Cerebellar nuclear complex (tissue), 1 donor: ENCODE results near the gene DPYSL4.

Source experiments
- DNase-seq, 2 experiments: peaks; one replicate each; lab custom pipeline; 2025; lab: John Stamatoyannopoulos, UW

The DPYSL4 gene

GRCh38 chr10:132186488-132187429 is at the start of gene DPYSL4:
DPYSL4 (plus strand) TSS chr10:132186948; CDS start chr10:132187064, 116 bp downstream.
- DNase-seq = no peak

DNA sequence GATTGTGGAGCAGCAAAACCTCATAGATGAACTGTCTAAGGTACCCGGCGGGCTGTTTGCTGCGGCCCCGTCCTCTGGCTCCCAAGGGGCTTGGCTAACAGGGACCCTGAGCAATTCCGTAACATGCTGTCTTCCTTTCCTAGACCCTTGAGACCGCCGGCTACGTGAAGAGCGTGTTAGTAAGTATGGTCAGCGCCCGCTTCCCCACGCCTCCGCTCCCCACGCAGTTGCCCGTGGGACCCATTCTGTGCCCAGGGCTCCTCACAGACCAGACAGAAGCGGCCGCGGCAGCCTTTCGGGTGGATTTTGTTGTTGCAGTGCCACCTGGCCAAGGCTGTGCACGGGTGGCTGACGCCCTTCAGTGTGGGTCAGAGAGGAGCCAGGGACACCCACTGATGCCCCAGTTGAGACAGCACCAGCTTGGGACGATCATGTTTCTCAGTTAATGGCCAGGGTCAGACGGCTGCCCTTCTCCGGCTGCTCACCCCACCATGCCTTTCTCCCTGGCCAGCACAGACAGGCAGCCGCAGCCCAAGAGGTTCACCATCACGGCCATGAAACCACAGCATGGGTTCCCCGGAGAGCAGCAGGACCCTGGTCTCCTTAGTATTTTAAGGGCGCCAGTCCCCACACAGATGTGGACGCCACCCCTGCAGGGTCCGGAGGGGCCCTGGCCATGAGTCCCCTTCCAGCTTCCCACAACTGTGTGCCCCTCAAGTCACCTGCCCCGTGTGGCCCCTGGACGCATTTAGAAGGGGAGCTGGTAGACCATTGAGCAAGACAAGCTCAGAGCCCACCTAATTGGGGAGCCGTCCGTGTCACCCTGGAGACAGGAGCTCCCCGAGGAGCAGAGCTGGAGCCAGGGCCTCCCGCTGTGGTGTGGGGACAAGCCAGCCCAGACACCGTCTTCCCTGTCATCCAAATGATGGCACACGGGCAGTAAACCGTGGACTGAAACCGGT is 49.4 kb upstream of the DPYSL4 start:
- no peak for DNase-seq

- no peak for DNase-seq
Measured at GRCh38 chr10:132138133-132138532, 48.6 kb upstream of the DPYSL4 start.

DNA sequence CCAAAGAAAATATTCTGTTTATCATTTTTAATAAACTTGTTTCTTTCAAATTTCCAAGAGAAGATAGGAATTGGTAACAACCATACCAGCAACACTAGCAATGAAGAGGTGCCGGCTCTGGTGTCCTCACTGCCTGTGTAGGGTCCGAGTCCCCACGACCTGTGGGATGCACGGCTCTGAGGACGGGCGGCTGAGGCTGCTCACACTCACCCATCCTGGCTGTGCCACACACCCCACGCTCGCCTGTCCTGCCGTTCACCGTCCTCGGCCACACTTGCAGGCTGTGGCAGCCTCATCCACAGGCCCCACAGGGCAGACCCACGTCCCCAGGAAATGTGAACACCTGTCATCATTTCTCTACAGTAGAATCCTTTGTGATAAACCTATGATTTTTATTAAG is 48.2 kb upstream of the DPYSL4 start:
- DNase-seq = no peak

DNA sequence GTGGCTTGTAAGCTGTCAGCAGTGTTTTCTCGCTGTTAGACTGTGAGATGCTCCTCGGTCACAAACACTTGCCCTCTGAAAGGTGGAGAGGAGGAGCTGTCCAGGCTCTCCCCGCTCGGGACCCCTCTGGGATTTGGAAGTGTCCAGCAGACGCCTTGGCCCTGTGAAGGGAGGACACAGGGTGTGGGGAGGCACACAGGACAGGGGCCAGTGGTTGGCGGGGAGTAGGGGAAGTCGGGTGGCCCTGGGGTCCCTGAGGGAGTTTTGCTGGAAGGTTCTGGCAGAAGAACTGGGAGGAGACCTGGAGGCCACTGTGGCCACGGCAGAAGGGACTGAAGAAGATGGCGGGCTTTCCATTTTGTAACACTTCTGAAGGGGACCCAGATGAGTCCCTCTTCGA is 47.2 kb upstream of the DPYSL4 start:
- DNase-seq = no peak

GRCh38 chr10:132140167-132140925 is 46.4 kb upstream of the DPYSL4 start:
- DNase-seq = no peak

GRCh38 chr10:132141076-132141475 is 45.7 kb upstream of the DPYSL4 start:
- DNase-seq = no peak

DNA sequence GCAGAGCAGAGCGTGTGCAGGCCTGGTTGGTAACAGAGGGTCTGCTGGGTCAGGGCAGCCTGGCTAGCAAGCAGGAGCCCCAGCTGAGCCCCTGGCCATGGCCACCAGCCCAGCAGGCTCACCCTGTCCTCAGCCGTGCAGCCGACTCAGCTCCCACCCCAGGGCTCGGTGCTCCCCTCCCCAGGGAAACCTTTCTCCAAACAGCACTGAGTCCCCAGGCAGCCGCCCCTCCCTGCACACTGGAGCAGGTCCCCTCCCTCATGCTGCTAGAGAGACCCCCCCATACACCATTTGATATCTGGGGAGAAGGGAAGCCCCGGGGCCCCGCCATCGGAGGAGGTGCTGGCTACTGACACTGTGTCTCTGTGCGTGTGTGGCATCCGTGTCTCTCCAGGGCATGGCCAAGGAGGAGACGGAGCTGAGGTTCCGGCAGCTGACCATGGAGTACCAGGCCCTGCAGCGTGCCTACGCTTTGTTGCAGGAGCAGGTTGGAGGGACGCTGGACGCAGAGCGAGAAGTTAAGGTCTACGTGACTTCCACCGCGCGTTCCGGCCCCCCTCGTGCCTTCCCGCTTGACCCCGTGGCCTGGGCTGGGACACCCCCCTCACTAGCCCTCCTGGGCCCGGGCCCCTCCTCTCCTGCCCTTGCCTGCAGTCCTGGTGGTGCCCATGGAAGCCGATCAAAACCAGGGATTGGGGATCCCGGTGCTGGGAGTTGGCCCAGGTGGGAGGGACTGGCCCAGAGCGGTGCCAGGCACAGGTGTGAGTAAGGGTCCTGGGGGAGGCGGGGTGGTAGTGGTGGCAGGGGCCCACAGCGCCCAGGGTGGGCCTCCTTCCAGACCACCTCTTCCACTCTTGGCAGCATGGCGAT is 45.0 kb upstream of the DPYSL4 start:
- DNase-seq = no peak

- DNase-seq = peak in 1 of 2 experiments; percentile 5
Measured at GRCh38 chr10:132142396-132143161, 44.2 kb upstream of the DPYSL4 start.

GRCh38 chr10:132143162-132143561 is 43.6 kb upstream of the DPYSL4 start:
- DNase-seq = no peak

DNA sequence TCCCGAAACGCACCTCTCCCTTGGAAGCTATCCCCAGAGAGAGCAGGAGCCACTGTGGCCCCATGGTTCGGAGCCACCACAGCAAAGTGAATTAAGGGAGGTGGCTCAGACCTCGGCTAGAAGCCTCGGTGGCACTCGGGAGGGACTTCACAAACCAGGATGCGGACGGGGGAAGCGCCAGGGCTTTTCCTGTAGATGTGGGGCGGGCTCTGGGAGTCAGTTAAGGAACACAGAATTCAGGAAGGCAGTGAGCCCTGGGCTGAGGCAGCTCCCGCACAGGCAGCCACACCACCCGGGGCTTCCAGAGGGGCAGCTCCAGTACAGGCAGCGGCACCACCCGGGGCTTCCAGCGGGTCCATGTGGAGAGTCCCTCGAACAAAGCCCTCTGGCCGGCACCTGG is 42.7 kb upstream of the DPYSL4 start:
- DNase-seq = no peak

DNA sequence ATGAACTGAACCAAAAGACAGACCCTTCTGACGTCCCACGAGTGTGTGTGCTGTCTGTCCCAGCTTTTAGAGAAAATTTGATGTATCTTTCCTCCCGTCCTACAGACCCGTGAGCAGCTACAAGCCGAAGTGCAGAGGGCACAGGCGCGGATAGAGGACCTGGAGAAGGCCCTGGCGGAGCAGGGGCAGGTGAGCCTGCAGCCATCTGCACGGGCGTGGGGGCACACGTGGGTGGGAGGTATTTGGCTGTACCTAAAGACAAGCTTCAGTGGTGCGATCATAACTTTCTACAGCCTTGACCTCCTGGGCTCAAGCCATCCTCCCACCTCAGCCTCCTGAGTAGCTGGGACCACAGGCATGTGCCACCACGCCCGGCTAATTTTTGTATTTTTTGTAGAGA is 41.7 kb upstream of the DPYSL4 start:
- DNase-seq = no peak

DNA sequence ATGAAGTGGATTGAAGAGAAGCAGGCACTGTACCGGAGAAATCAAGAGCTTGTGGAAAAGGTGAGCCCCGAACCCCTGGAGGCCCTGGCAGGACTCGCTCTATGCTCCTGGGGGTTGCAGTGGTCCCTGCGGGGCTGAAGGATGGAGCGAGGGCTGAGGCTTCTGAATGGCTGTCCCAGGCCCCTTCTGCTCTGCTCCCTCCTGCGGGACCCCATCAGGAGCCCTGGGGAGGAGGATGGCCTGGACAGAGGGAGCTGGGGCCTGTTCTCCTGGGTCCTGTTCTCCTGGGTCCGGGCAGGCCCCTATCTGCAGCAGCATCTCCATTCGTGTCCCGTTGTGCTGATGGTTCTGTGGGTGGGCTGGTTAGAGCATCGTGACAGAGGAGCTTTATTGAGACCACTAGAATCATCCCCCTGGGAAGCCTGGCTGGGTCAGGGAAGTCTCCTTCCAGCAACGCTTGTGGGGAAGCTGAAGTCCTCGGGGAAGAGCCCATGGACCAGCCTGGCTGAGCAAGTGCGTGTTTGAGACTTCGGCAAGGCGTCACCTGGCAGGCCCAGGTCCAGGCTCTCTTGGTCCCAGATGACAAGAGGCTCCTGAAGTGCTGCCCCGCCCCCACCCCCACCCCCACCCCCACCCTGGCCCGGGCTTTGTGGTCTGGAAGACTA is 41.1 kb upstream of the DPYSL4 start:
- no peak for DNase-seq

DNA sequence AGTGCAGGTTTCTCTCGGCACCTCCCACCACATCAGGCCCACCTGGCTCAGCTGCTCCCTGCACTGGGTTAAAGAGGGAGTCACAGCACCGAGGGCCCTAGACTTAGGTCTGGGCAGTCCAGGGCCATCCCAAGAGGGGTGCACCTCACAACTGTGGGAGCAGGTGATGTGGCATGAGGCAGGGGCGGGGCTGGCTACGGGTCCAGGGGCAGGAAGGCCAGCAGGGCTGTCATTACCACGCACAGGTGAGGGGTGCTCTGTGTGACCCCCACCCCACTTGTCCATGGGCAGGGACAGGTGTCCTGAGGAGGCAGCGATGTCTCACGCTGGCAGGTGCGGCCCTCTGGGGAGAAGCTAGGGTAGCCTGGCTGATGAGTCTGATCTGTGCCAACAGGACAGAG is 40.5 kb upstream of the DPYSL4 start:
- DNase-seq = no peak

- DNase-seq = no peak
Measured at GRCh38 chr10:132146941-132147915, 39.5 kb upstream of the DPYSL4 start.

- no peak for DNase-seq
Measured at GRCh38 chr10:132148261-132149251, 38.2 kb upstream of the DPYSL4 start.

- no peak for DNase-seq
Measured at GRCh38 chr10:132149271-132149670, 37.5 kb upstream of the DPYSL4 start.
